ENCODE data around the gene ADAM21. TPM values are rescaled to one million over a fixed set of nuclear protein-coding genes. Genes with fewer than 3 reads are reported as not detected.
"Not testable (repeated sequence)": the region's sequence is repeated elsewhere in the genome, so short reads cannot be mapped to it uniquely, and the experiment has no call there.

Gene ADAM21
- polyA plus RNA-seq, 1 donor from 2014 or later: 0.58 TPM

DNA sequence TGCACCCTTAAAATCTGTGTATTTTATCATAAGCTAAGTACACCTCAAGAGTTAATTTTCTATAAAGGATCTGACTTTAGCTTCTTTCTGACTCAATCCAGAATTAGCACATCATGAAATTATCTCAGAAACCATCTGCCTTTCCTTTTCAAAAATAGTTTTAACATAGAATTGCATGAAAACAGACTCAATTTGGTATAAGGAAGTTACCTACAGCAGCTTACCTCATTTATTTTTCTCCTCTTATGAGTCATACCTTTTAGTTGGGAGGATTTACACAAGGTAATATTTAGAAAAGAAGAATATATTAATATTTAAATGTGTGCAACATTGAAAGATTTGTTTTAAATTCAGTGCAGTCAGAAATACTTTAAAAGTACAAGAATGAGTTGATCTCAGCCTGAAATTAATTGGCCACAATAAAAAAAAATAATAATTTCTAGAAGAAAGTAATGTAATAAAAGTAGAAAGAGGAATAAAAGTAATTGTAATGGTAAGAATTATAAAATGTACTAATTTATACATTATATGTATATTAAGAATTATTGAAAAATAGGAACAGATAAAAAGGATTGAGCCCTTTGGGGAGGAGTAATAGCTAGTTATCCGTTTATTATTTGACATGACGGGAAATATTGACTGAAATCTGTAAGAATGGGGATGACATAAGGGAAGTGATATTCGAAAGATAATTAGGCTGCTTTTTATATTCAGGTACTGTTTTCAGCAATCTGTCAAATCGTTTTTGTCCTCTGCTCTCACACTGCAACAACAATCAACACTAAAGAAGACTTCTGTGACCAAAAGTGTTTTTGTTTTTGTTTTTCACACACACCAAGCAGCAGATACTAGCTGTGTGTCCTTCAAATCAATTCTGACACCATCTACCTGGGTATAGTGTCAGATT is 20.5 kb downstream of the ADAM21 start:
- no peaks in the 10 kb centered on the region for H3K27me3 ChIP-seq (ENCODE audit: insufficient read depth, low read depth, low read length)
- H3K79me2 ChIP-seq (replicated peaks; ENCODE audit: insufficient read depth, low read length): no peaks in the 10 kb centered on the region
- H3K27ac ChIP-seq (ENCODE audit: low read length): no peak overlapping the region
- no peaks in the 10 kb centered on the region for H3K9me3 ChIP-seq (ENCODE audit: low read length)
- H2AFZ ChIP-seq (ENCODE audit: low read depth, low read length): no peak overlapping the region
- H3K36me3 ChIP-seq (ENCODE audit: insufficient read depth, low read length): no peaks in the 10 kb centered on the region
- H3F3A ChIP-seq (ENCODE audit: insufficient read depth, low read length, poor library complexity, severe bottlenecking): no peaks in the 10 kb centered on the region
- no peak overlapping the region for H3K4me2 ChIP-seq (ENCODE audit: low read length)
- H3K4me3 ChIP-seq (ENCODE audit: low read length): no peak overlapping the region
- no peaks in the 10 kb centered on the region for H4K20me1 ChIP-seq (ENCODE audit: insufficient read depth)
- H3K9ac ChIP-seq (ENCODE audit: low read length): no peak overlapping the region
- TF ChIP-seq EZH2 (IDR thresholded peaks at IDR 0.05; ENCODE audit: borderline replicate concordance, insufficient read depth, low read length, poor library complexity, severe bottlenecking) (no peak), MXI1 (conservative IDR thresholded peaks at IDR 0.05; ENCODE audit: poor library complexity, severe bottlenecking) (no peak), EP300 (conservative IDR thresholded peaks at IDR 0.05; ENCODE audit: poor library complexity, severe bottlenecking) (no peak), SMC3 (conservative IDR thresholded peaks at IDR 0.05; ENCODE audit: poor library complexity) (no peak), RAD21 (conservative IDR thresholded peaks at IDR 0.05) (no peak), POLR2AphosphoS5 (IDR thresholded peaks at IDR 0.05) (no peak), TAF1 (IDR thresholded peaks at IDR 0.05; ENCODE audit: low read depth) (no peak)
- TF ChIP-seq, protein P1, sequence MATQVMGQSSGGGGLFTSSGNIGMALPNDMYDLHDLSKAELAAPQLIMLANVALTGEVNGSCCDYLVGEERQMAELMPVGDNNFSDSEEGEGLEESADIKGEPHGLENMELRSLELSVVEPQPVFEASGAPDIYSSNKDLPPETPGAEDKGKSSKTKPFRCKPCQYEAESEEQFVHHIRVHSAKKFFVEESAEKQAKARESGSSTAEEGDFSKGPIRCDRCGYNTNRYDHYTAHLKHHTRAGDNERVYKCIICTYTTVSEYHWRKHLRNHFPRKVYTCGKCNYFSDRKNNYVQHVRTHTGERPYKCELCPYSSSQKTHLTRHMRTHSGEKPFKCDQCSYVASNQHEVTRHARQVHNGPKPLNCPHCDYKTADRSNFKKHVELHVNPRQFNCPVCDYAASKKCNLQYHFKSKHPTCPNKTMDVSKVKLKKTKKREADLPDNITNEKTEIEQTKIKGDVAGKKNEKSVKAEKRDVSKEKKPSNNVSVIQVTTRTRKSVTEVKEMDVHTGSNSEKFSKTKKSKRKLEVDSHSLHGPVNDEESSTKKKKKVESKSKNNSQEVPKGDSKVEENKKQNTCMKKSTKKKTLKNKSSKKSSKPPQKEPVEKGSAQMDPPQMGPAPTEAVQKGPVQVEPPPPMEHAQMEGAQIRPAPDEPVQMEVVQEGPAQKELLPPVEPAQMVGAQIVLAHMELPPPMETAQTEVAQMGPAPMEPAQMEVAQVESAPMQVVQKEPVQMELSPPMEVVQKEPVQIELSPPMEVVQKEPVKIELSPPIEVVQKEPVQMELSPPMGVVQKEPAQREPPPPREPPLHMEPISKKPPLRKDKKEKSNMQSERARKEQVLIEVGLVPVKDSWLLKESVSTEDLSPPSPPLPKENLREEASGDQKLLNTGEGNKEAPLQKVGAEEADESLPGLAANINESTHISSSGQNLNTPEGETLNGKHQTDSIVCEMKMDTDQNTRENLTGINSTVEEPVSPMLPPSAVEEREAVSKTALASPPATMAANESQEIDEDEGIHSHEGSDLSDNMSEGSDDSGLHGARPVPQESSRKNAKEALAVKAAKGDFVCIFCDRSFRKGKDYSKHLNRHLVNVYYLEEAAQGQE (IDR thresholded peaks at IDR 0.05; ENCODE audit: borderline replicate concordance): no peak
- TF ChIP-seq, protein P2, sequence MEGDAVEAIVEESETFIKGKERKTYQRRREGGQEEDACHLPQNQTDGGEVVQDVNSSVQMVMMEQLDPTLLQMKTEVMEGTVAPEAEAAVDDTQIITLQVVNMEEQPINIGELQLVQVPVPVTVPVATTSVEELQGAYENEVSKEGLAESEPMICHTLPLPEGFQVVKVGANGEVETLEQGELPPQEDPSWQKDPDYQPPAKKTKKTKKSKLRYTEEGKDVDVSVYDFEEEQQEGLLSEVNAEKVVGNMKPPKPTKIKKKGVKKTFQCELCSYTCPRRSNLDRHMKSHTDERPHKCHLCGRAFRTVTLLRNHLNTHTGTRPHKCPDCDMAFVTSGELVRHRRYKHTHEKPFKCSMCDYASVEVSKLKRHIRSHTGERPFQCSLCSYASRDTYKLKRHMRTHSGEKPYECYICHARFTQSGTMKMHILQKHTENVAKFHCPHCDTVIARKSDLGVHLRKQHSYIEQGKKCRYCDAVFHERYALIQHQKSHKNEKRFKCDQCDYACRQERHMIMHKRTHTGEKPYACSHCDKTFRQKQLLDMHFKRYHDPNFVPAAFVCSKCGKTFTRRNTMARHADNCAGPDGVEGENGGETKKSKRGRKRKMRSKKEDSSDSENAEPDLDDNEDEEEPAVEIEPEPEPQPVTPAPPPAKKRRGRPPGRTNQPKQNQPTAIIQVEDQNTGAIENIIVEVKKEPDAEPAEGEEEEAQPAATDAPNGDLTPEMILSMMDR (IDR thresholded peaks at IDR 0.05; ENCODE audit: poor library complexity, severe bottlenecking): no peak
- no peaks in the 10 kb centered on the region for H3K9me2 ChIP-seq (ENCODE audit: insufficient read depth, low read length)

DNA sequence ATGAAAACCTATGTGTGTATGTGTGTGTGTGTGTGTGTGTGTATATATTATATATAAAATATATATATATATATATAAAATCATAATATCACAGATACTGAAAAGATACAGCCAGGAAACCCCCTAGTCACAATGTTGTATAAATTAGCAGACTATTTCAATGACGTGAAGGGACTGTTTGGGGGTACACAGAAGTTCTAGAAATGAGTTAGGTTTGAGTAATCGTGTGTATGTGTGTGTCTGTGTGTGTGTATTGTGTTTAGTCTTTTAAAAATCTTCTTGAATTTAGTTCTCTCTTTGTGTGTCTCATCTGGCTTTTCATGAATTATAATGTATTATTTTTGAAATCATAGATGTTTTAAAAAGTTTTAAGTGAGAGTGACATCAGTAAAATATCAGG is 21.9 kb downstream of the ADAM21 start:
- H3K9me3 ChIP-seq (ENCODE audit: low read length): no peaks in the 10 kb centered on the region
- no peak overlapping the region for H3K9ac ChIP-seq (ENCODE audit: low read length)
- H3K27ac ChIP-seq (ENCODE audit: low read length): no peak overlapping the region
- H4K20me1 ChIP-seq (ENCODE audit: insufficient read depth): no peaks in the 10 kb centered on the region
- H2AFZ ChIP-seq (ENCODE audit: low read depth, low read length): no peak overlapping the region
- H3F3A ChIP-seq (ENCODE audit: insufficient read depth, low read length, poor library complexity, severe bottlenecking): no peaks in the 10 kb centered on the region
- no peaks in the 10 kb centered on the region for H3K9me2 ChIP-seq (ENCODE audit: insufficient read depth, low read length)
- no peaks in the 10 kb centered on the region for H3K27me3 ChIP-seq (ENCODE audit: insufficient read depth, low read depth, low read length)
- H3K4me3 ChIP-seq (ENCODE audit: low read length): no peak overlapping the region
- H3K4me2 ChIP-seq (ENCODE audit: low read length): no peak overlapping the region
- no peaks in the 10 kb centered on the region for H3K36me3 ChIP-seq (ENCODE audit: insufficient read depth, low read length)
- H3K79me2 ChIP-seq (replicated peaks; ENCODE audit: insufficient read depth, low read length): no peaks in the 10 kb centered on the region
- TF ChIP-seq, protein P2 (IDR thresholded peaks at IDR 0.05; ENCODE audit: poor library complexity, severe bottlenecking): no peak
- no peak for TF ChIP-seq RAD21 (conservative IDR thresholded peaks at IDR 0.05)
- TF ChIP-seq, protein P1 (IDR thresholded peaks at IDR 0.05; ENCODE audit: borderline replicate concordance): no peak
- no peak for TF ChIP-seq MXI1 (conservative IDR thresholded peaks at IDR 0.05; ENCODE audit: poor library complexity, severe bottlenecking)
- TF ChIP-seq POLR2AphosphoS5 (IDR thresholded peaks at IDR 0.05): no peak
- TF ChIP-seq SMC3 (conservative IDR thresholded peaks at IDR 0.05; ENCODE audit: poor library complexity): no peak
- TF ChIP-seq TAF1 (IDR thresholded peaks at IDR 0.05; ENCODE audit: low read depth): no peak
- TF ChIP-seq EZH2 (IDR thresholded peaks at IDR 0.05; ENCODE audit: borderline replicate concordance, insufficient read depth, low read length, poor library complexity, severe bottlenecking): no peak
- TF ChIP-seq EP300 (conservative IDR thresholded peaks at IDR 0.05; ENCODE audit: poor library complexity, severe bottlenecking): no peak

DNA sequence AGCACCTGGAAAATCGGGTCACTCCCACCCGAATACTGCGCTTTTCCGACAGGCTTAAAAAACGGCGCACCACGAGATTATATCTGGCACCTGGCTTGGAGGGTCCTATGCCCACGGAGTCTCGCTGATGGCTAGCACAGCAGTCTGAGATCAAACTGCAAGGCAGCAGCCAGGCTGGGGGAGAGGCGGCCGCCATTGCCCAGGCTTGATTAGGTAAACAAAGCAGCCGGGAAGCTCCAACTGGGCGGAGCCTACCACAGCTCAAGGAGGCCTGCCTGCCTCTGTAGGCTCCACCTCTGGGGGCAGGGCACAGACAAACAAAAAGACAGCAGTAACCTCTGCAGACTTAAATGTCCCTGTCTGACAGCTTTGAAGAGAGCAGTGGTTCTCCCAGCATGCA is 23.5 kb downstream of the ADAM21 start:
- H3K9me2 ChIP-seq (ENCODE audit: insufficient read depth, low read length); H3K36me3 ChIP-seq (ENCODE audit: insufficient read depth, low read length); H3F3A ChIP-seq (ENCODE audit: insufficient read depth, low read length, poor library complexity, severe bottlenecking); H3K9me3 ChIP-seq (ENCODE audit: low read length); H3K27ac ChIP-seq (ENCODE audit: low read length); H3K27me3 ChIP-seq (ENCODE audit: insufficient read depth, low read depth, low read length); H4K20me1 ChIP-seq (ENCODE audit: insufficient read depth); H2AFZ ChIP-seq (ENCODE audit: low read depth, low read length); H3K4me2 ChIP-seq (ENCODE audit: low read length); H3K4me3 ChIP-seq (ENCODE audit: low read length); H3K79me2 ChIP-seq (replicated peaks; ENCODE audit: insufficient read depth, low read length); H3K9ac ChIP-seq (ENCODE audit: low read length): not testable (repeated sequence)

Measured in neural cell (in vitro differentiated cells).